Keratinocyte (primary cell): Measurements from ENCODE around the gene DNM2. TPM values are rescaled to one million over a fixed set of nuclear protein-coding genes. Genes with fewer than 3 reads are reported as not detected.

Experiments used
- DNase-seq: peaks from one replicate; pipeline ENCODE4 v3.0.0-alpha.2; 2011; ENCODE audit warnings: low read depth, missing footprints, low spot score
- FAIRE-seq: peaks from 2 replicates; lab custom pipeline; 2011; peaks lifted over from hg19 to GRCh38; lab: Jason Lieb, UNC
- H2AFZ ChIP-seq: 2 replicates; pipeline ENCODE4 v1.6.0; 2012; ENCODE audit warnings: low read length, control low read depth, inconsistent platforms; ENCODE audit not compliant: control insufficient read depth
- H3K27ac ChIP-seq: 2 replicates; pipeline ENCODE4 v1.5.1; 2011; ENCODE audit warnings: low read length; ENCODE audit not compliant: control insufficient read depth, insufficient read depth
- H3K27me3 ChIP-seq: 3 replicates; pipeline ENCODE4 v1.6.0; 2011; ENCODE audit warnings: low read length; ENCODE audit not compliant: control insufficient read depth, insufficient read depth; ENCODE audit errors: extremely low read depth
- H3K36me3 ChIP-seq, 2 experiments: 2 replicates in 1 of 2; 3 replicates in 1 of 2; pipeline ENCODE4 v1.5.1; 2011; ENCODE audit warnings: low read length in 2 of 2, mild to moderate bottlenecking in 1 of 2; ENCODE audit not compliant: control insufficient read depth in 2 of 2, insufficient read depth in 2 of 2; ENCODE audit errors: extremely low read depth in 1 of 2
- H3K4me1 ChIP-seq: 3 replicates; pipeline ENCODE4 v1.5.1; 2011; ENCODE audit warnings: low read length; ENCODE audit not compliant: control insufficient read depth, insufficient read depth; ENCODE audit errors: extremely low read depth
- H3K4me2 ChIP-seq: 3 replicates; pipeline ENCODE4 v1.6.0; 2011; ENCODE audit warnings: low read depth, low read length; ENCODE audit not compliant: control insufficient read depth, insufficient read depth; ENCODE audit errors: extremely low read depth
- H3K4me3 ChIP-seq, 3 experiments: fragments of 200-600 bp in 1 of 3; sonication (generic) in 1 of 3; 2 replicates in 2 of 3; 3 replicates in 1 of 3; pipeline ENCODE4 v1.5.1; 2011 to 2016; ENCODE audit warnings: low read length in 3 of 3, mild to moderate bottlenecking in 3 of 3, control low read depth in 2 of 3, inconsistent platforms in 1 of 3, low read depth in 1 of 3, mixed read lengths in 1 of 3, mixed run types in 1 of 3, moderate library complexity in 1 of 3; ENCODE audit not compliant: control insufficient read depth in 2 of 3, insufficient read depth in 2 of 3; ENCODE audit errors: extremely low read depth in 1 of 3
- H3K79me2 ChIP-seq: 2 replicates; pipeline ENCODE4 v1.6.0; 2012; ENCODE audit warnings: low read length; ENCODE audit not compliant: control insufficient read depth, insufficient read depth
- H3K9ac ChIP-seq: 3 replicates; pipeline ENCODE4 v1.6.0; 2011; ENCODE audit warnings: low read length; ENCODE audit not compliant: control insufficient read depth, insufficient read depth; ENCODE audit errors: extremely low read depth
- H3K9me1 ChIP-seq: 3 replicates; pipeline ENCODE4 v1.6.0; 2011; ENCODE audit warnings: low read length; ENCODE audit not compliant: control insufficient read depth, insufficient read depth; ENCODE audit errors: extremely low read depth
- H3K9me3 ChIP-seq: 2 replicates; pipeline ENCODE4 v1.5.1; 2012; ENCODE audit warnings: low read depth, low read length; ENCODE audit not compliant: control insufficient read depth
- H4K20me1 ChIP-seq: 3 replicates; pipeline ENCODE4 v1.6.0; 2011; ENCODE audit warnings: low read length; ENCODE audit not compliant: control insufficient read depth, insufficient read depth; ENCODE audit errors: extremely low read depth
- CTCF ChIP-seq, 3 experiments: IDR thresholded peaks in 1 of 3; conservative IDR thresholded peaks in 1 of 3; optimal IDR thresholded peaks in 1 of 3; 2 replicates in 2 of 3; 3 replicates in 1 of 3; pipeline versions ENCODE3 to v1.5.1; 2011; ENCODE audit warnings: low read length in 3 of 3, mild to moderate bottlenecking in 3 of 3, moderate library complexity in 2 of 3, control low read depth in 1 of 3, inconsistent platforms in 1 of 3; ENCODE audit not compliant: insufficient read depth in 2 of 3; ENCODE audit errors: extremely low read depth in 1 of 3
- EZH2 ChIP-seq: IDR thresholded peaks from one replicate; pipeline ENCODE4 v1.6.1; 2012; ENCODE audit warnings: inconsistent platforms, mild to moderate bottlenecking, low read length, moderate library complexity
- dilution Hi-C: fragments of 300-500 bp; cut with MboI; formaldehyde crosslinking; loops from one replicate; pipeline ENCODE4 v1.7.0; 2020; ENCODE audit warnings: low sequenced_read_pairs; ENCODE audit not compliant: extremely low pct_ligation_motif_present
- polyA plus RNA-seq, 5 experiments: library from polyadenylated mRNA; depleted of rRNA in 3 of 5; stranded (reverse) in 3 of 5; stranded (forward) in 1 of 5; unstranded in 1 of 5; fragments of >200 nt; gene quantifications; 1 replicate in 1 of 5; 2 replicates in 3 of 5; 3 replicates in 1 of 5; pipeline versions ENCODE4 v1.2.1 to v1.2.3, GENCODE V29; 2011 to 2012; ENCODE audit warnings: missing spikeins in 2 of 5, low read depth in 1 of 5, low replicate concordance in 1 of 5

DNM2 gene
- polyA plus RNA-seq, 1 donor (not counting 4 experiments of a cell fraction or from before 2014, with no cell fraction given) = 60.1 TPM

- peaks cover 4 to 21% of the 10 kb centered on the region in 2 experiments for H3K36me3 ChIP-seq
Observed at GRCh38 chr19:10708291-10708690, 9.6 kb upstream of the DNM2 start.

GRCh38 chr19:10712045-10712444 lies 5.8 kb upstream of the DNM2 start:
- Histone ChIP-seq H3K27ac (no peak overlapping the region), H3K9me3 (no peaks in the 10 kb centered on the region), H3K79me2 (no peaks in the 10 kb centered on the region), H3K4me2 (no peak overlapping the region), H4K20me1 (no peaks in the 10 kb centered on the region), H2AFZ (no peak overlapping the region), H3K9me1 (no peaks in the 10 kb centered on the region), H3K27me3 (no peaks in the 10 kb centered on the region), H3K9ac (no peak overlapping the region), H3K4me3 (no peak overlapping the region), H3K36me3 (peaks cover 4 to 19% of the 10 kb centered on the region in 2 experiments), H3K4me1 (no peaks in the 10 kb centered on the region)
- no peak for FAIRE-seq
- TF ChIP-seq EZH2 (no peak), CTCF (optimal IDR thresholded peaks at IDR 0.05 in 1 of 3, IDR thresholded peaks at IDR 0.05 in 1 of 3, conservative IDR thresholded peaks at IDR 0.05 in 1 of 3; ENCODE audit: extremely low read depth in 1 of 3, insufficient read depth in 2 of 3, low read length in 3 of 3) (no peak)
- dilution Hi-C loops = no loop called here
- DNase-seq = no peak

More at GRCh38 chr19:10708291-10708690, 9.6 kb upstream of the DNM2 start:
- Histone ChIP-seq H3K9me1 (no peaks in the 10 kb centered on the region), H3K9me3 (no peaks in the 10 kb centered on the region), H3K4me2 (no peak overlapping the region), H3K27me3 (no peaks in the 10 kb centered on the region), H3K79me2 (no peaks in the 10 kb centered on the region), H3K4me1 (no peaks in the 10 kb centered on the region), H3K27ac (no peak overlapping the region), H3K9ac (no peak overlapping the region), H2AFZ (no peak overlapping the region), H3K4me3 (no peak overlapping the region), H4K20me1 (no peaks in the 10 kb centered on the region)
- FAIRE-seq (no peak), DNase-seq (no peak)
- no peak for TF ChIP-seq EZH2
- dilution Hi-C loops = no loop called here

- Histone ChIP-seq H3K4me1 (no peaks in the 10 kb centered on the region), H3K27me3 (no peaks in the 10 kb centered on the region), H2AFZ (no peak overlapping the region), H3K4me2 (no peak overlapping the region), H3K79me2 (no peaks in the 10 kb centered on the region), H4K20me1 (no peaks in the 10 kb centered on the region), H3K9ac (no peak overlapping the region), H3K36me3 (peaks cover 4 to 15% of the 10 kb centered on the region in 2 experiments), H3K4me3 (no peak overlapping the region), H3K9me3 (no peaks in the 10 kb centered on the region), H3K9me1 (no peaks in the 10 kb centered on the region), H3K27ac (no peak overlapping the region)
- FAIRE-seq = no peak
- DNase-seq = no peak
- no peak for TF ChIP-seq CTCF (optimal IDR thresholded peaks at IDR 0.05 in 1 of 3, IDR thresholded peaks at IDR 0.05 in 1 of 3, conservative IDR thresholded peaks at IDR 0.05 in 1 of 3; ENCODE audit: extremely low read depth in 1 of 3, insufficient read depth in 2 of 3, low read length in 3 of 3)
- TF ChIP-seq EZH2 = no peak
- dilution Hi-C loops = no loop called here
Observed at GRCh38 chr19:10712754-10713153, 5.1 kb upstream of the DNM2 start.
